ENCODE results near the gene CDH13. TPM values are rescaled to one million over a fixed set of nuclear protein-coding genes. Genes with fewer than 3 reads are reported as not detected.
A peak's percentile ranks its signal among the peaks of the same experiment; 100 is the strongest.

The CDH13 gene
- total and polyA plus RNA-seq, 2 of the 8 experiments (the other 6 are each of a cell fraction or from before 2014, with no cell fraction given), result 2.3 to 2.4 TPM

DNA sequence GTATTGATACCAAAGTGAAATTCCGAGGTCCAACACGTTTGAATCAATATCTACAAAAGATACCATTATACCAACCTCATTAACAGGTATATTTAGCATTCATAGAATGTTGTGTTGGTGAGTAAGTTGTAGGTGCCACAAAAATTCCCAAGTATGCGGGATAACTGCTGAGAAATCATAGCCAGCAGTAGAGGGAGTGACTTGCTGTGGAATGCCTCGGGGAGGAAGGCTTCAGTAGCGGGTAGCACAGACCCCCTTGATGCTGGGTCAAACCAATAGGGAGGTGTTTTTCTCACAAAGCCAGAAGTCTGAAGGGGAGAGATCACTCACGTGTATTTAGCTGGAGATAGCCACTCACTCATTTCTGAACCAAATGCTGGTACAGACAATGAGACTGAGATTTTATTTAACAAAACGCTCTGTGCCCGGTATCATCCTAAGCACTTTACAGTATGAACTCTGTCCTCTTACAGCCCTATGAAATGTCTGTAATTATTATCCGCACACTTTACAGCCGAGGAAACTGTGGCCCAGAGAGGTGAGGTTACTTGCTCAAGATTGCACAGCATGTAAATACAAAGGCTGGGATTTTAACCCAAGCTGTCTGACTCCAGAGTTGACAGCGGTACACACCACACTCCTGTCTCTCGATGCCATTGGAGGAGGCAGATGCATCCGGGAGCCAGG, 1204.1 kb downstream of the CDH13 start:
- Histone ChIP-seq H3K27me3 (replicated peaks in 1 of 4; ENCODE audit: control insufficient read depth in 3 of 4, extremely low read depth in 1 of 4, insufficient read depth in 3 of 4, low read length in 3 of 4) (no peaks in the 10 kb centered on the region), H2BK15ac (ENCODE audit: low read length) (peak overlapping the region; percentile 53; the same call in 1 of the 2 replicates), H4K20me1 (replicated peaks in 1 of 2; ENCODE audit: control insufficient read depth in 1 of 2, insufficient read depth in 2 of 2, low read length in 2 of 2) (no peaks in the 10 kb centered on the region), H3K23ac (ENCODE audit: insufficient read length) (no peak overlapping the region), H3K79me2 (ENCODE audit: control insufficient read depth in 1 of 2, insufficient read depth in 2 of 2, low read length in 2 of 2) (no peaks in the 10 kb centered on the region), H3K79me1 (ENCODE audit: low read depth, low read length) (no peaks in the 10 kb centered on the region), H2AK5ac (ENCODE audit: low read depth, low read length) (no peak overlapping the region), H2AFZ (ENCODE audit: low read length) (no peak overlapping the region), H2BK5ac (ENCODE audit: low read depth, low read length) (0 out of 2 replicates have a peak overlapping the region, but pooled peaks have one; percentile 3), H4K8ac (ENCODE audit: extremely low read depth, insufficient read depth, low read length) (no peak overlapping the region), H2BK20ac (ENCODE audit: low read length) (peak overlapping the region; percentile 55; the same call in 1 of the 2 replicates), H3K4me3 (ENCODE audit: extremely low read depth in 1 of 4, insufficient read depth in 2 of 4, low read depth in 3 of 4, low read length in 4 of 4) (no peak overlapping the region), H3K4ac (replicated peaks; ENCODE audit: insufficient read length, low read depth, low read length) (peak overlapping the region; percentile 76), H3K9ac (replicated peaks in 1 of 4; ENCODE audit: extremely low read depth in 1 of 4, low read depth in 3 of 4, low read length in 3 of 4) (no peak overlapping the region), H2BK120ac (replicated peaks; ENCODE audit: low read depth, low read length) (peak overlapping the region; percentile 58), H3K27ac (ENCODE audit: low read depth, low read length) (no peak overlapping the region), H3K23me2 (ENCODE audit: low read depth, low read length) (no peaks in the 10 kb centered on the region), H3K18ac (ENCODE audit: extremely low read depth, low read length) (peak overlapping the region; percentile 5), H2BK12ac (ENCODE audit: low read depth, low read length) (peak overlapping the region; percentile 29), H4K91ac (replicated peaks; ENCODE audit: insufficient read length, low read length) (peak overlapping the region; percentile 59), H4K5ac (ENCODE audit: insufficient read length, low read depth, low read length) (no peak overlapping the region), H3K4me2 (ENCODE audit: insufficient read depth in 1 of 2, low read depth in 2 of 2, low read length in 2 of 2) (no peak overlapping the region), H3K9me3 (ENCODE audit: insufficient read depth in 2 of 2, low read depth in 1 of 2, low read length in 1 of 2) (peaks cover 9 to 13% of the 10 kb centered on the region in 2 experiments), H3K36me3 (ENCODE audit: control insufficient read depth in 2 of 4, insufficient read depth in 4 of 4, low read length in 3 of 4) (no peaks in the 10 kb centered on the region), H3K4me1 (replicated peaks in 1 of 4; ENCODE audit: control insufficient read depth in 3 of 4, insufficient read depth in 4 of 4, low read length in 3 of 4) (peaks cover 6 to 20% (median 8%) of the 10 kb centered on the region in 4 experiments), H3K14ac (ENCODE audit: insufficient read length) (no peak overlapping the region), H3K56ac (replicated peaks; ENCODE audit: insufficient read length, low read depth, low read length) (no peak overlapping the region)
- DNase-seq (ENCODE audit: low read depth in 1 of 2, low spot score in 2 of 2) (no peak), FAIRE-seq (no peak)
- ChIA-PET POLR2A (ENCODE audit: partially characterized antibody) (interaction anchor here (5.8 kb wide), 1 partner anchor 11 kb away, joined by 54 read pairs; no protein-coding TSS in a partner anchor), CTCF (ENCODE audit: partially characterized antibody) (interaction anchor here (0.6 to 1.6 kb wide), 7 partner anchors 47 to 215 kb away, joined by 3 to 4 read pairs (median 3); partner anchors contain the start of gene OSGIN1)
- TF ChIP-seq HDAC2 (IDR thresholded peaks at IDR 0.05; ENCODE audit: borderline replicate concordance in 1 of 2, low read depth in 2 of 2, low read length in 2 of 2) (0 out of 4 replicates have a peak, but pooled peaks of 1 of the 2 experiments have one; percentile 54), CHD2 (IDR thresholded peaks at IDR 0.05; ENCODE audit: low read length) (no peak), KDM1A (IDR thresholded peaks at IDR 0.05; ENCODE audit: borderline replicate concordance, low read length) (peak; percentile 90; the same call in 1 of the 2 replicates), FOSL1 (IDR thresholded peaks at IDR 0.05; ENCODE audit: insufficient read depth, low read depth, low read length) (no peak)
- TF ChIP-seq, protein P1, sequence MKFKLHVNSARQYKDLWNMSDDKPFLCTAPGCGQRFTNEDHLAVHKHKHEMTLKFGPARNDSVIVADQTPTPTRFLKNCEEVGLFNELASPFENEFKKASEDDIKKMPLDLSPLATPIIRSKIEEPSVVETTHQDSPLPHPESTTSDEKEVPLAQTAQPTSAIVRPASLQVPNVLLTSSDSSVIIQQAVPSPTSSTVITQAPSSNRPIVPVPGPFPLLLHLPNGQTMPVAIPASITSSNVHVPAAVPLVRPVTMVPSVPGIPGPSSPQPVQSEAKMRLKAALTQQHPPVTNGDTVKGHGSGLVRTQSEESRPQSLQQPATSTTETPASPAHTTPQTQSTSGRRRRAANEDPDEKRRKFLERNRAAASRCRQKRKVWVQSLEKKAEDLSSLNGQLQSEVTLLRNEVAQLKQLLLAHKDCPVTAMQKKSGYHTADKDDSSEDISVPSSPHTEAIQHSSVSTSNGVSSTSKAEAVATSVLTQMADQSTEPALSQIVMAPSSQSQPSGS (IDR thresholded peaks at IDR 0.05; ENCODE audit: low read length), result no peak
- 81% methylated on average over 13 of the region's 13 CpGs; no CpG with 5 or more reads in 1 of the 2 experiments for WGBS, 2 experiments (ENCODE audit: extremely low coverage in 1 of 2, insufficient coverage in 1 of 2, insufficient read length in 1 of 2, insufficient replicate concordance in 2 of 2, low coverage in 1 of 2, low lambda C conversion rate in 2 of 2, missing lambda C conversion rate in 1 of 2)
